ENCODE results near the gene PKP3. TPM values are rescaled to one million over a fixed set of nuclear protein-coding genes. Genes with fewer than 3 reads are reported as not detected.

PKP3 gene
- total and polyA plus RNA-seq, 7 donors, result 0.10 to 0.75 (median 0.15) TPM; not detected in 2

DNA sequence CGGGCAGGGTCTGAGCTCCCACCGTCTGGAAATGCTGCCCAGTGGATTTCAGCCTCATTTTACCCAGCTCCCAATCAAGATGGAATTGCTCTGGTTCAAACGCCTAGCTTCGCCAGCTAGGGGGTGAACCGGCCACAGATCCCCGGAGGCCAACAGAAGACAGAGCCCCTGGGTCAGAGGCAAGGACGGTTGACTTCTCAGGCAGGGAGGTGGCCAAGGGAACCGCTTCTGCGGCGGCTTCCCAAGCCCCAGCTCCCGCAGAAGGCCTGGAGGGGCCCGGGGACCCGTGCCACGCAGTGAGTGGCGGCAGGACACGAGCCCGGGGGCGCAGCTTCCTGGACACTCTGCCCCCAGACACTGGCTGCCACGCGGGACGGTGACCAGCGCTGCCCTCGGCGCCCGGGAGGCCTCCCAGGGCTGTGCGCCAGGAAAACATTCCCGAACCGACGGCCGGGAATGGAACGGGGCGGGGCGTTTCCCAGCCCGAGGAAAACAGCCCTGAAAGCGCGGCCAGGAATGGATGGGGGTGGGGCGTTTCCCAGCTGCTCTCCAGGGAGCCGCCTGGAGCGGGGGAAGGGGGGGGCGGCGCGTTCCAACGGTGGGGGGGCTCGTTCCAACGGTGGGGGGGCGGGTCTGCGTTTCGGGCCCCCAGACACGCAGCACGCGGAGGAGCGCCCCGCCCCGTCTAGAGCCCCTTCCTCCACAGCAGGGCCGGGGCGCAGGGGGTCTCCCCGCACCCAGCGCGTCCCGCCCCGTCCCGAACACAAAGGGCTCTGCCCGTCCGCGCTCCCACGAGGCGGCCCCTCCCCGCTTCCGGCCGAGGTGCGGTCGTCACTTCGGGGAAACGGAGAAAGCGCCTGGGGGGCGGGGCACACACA is 38.2 kb upstream of the PKP3 start:
- intact Hi-C loops (cut with DNase I), result no loop called here
- 3 to 9% (median 9%) methylated on average over 35 to 75 of the region's 76 CpGs for WGBS, 3 donors
- Histone ChIP-seq H3K27ac (peak overlapping the region; percentile 80), H3K36me3 (ENCODE audit: insufficient read depth in 1 of 2, low read depth in 1 of 2) (no peaks in the 10 kb centered on the region), H3K4me1 (peaks cover 25% of the 10 kb centered on the region), H3K4me3 (peak overlapping the region; percentile 63), H3K9me3 (no peaks in the 10 kb centered on the region), H3K27me3 (ENCODE audit: insufficient read depth in 3 of 3, low read length in 2 of 3) (peaks cover 0 to 18% (median 6%) of the 10 kb centered on the region in 3 donors)
- TF ChIP-seq CTCF (IDR thresholded peaks at IDR 0.05), result no peak
- DNase-seq (peak; percentile 95), ATAC-seq (peak; percentile 77 to 87 (median 82))

- Histone ChIP-seq H3K9me3 (no peaks in the 10 kb centered on the region), H3K4me3 (no peak overlapping the region), H3K4me1 (peaks cover 25% of the 10 kb centered on the region), H3K27ac (no peak overlapping the region), H3K27me3 (ENCODE audit: insufficient read depth in 3 of 3, low read length in 2 of 3) (peaks cover 0 to 18% (median 3%) of the 10 kb centered on the region in 3 donors), H3K36me3 (ENCODE audit: insufficient read depth in 1 of 2, low read depth in 1 of 2) (no peaks in the 10 kb centered on the region)
- no peak for DNase-seq
- no peak for TF ChIP-seq CTCF (IDR thresholded peaks at IDR 0.05)
- no peak for ATAC-seq
- WGBS, 3 donors, result 76 to 86% (median 76%) methylated on average over 6 of the region's 6 CpGs
- intact Hi-C loops (cut with DNase I), result no loop called here
Measured at GRCh38 chr11:356610-357009, 37.4 kb upstream of the PKP3 start.

DNA sequence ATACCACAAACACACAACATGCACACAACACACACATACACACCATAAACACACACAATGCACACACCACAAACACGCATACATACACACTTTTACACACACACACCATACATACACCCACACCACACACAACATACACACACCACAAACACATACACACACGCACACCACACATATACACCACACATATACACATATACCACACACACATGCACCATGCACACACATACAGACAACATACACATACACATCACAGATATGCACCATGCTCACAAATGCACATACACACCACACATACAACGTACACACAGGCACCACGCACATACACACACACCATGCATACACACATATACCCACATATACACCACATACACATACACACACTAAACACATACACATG is 36.4 kb upstream of the PKP3 start:
- DNase-seq (no peak), ATAC-seq (no peak)
- Histone ChIP-seq H3K27me3 (ENCODE audit: insufficient read depth in 3 of 3, low read length in 2 of 3) (peaks cover 0 to 18% (median 3%) of the 10 kb centered on the region in 3 donors), H3K4me3 (no peak overlapping the region), H3K9me3 (no peaks in the 10 kb centered on the region), H3K36me3 (ENCODE audit: insufficient read depth in 1 of 2, low read depth in 1 of 2) (no peaks in the 10 kb centered on the region), H3K4me1 (peaks cover 23% of the 10 kb centered on the region), H3K27ac (no peak overlapping the region)
- intact Hi-C loops (cut with DNase I), result no loop called here
- 91 to 95% (median 93%) methylated on average over 4 of the region's 4 CpGs for WGBS, 3 donors
- TF ChIP-seq CTCF (IDR thresholded peaks at IDR 0.05), result no peak

- no peak overlapping the region for H3K27ac ChIP-seq
- no peak for DNase-seq
Measured at GRCh38 chr11:358129-358800, 35.7 kb upstream of the PKP3 start.

More at GRCh38 chr11:358129-358800, 35.7 kb upstream of the PKP3 start:
- Histone ChIP-seq H3K4me3 (no peak overlapping the region), H3K27me3 (ENCODE audit: insufficient read depth in 3 of 3, low read length in 2 of 3) (peaks cover 0 to 18% (median 3%) of the 10 kb centered on the region in 3 donors), H3K36me3 (ENCODE audit: insufficient read depth in 1 of 2, low read depth in 1 of 2) (no peaks in the 10 kb centered on the region), H3K4me1 (peaks cover 16% of the 10 kb centered on the region), H3K9me3 (no peaks in the 10 kb centered on the region)
- intact Hi-C loops (cut with DNase I), result no loop called here
- TF ChIP-seq CTCF (IDR thresholded peaks at IDR 0.05), result no peak
- 25 to 57% (median 48%) methylated on average over 34 of the region's 34 CpGs for WGBS, 3 donors
- ATAC-seq, result no peak

Measured in psoas muscle (tissue), 8 donors.